HG02840 (cell line): Measurements from ENCODE around the gene AGTPBP1.
"Not testable (repeated sequence)": the region's sequence is repeated elsewhere in the genome, so short reads cannot be mapped to it uniquely, and the experiment has no call there.

Experiments
- ATAC-seq: cut with Tn5 transposase; IDR thresholded peaks from one replicate; pipeline ENCODE4 v1.9.1; 2021; ENCODE audit warnings: mild to moderate bottlenecking, moderate library complexity, moderate number of reproducible peaks; ENCODE audit not compliant: unreplicated experiment, low FRiP score

Gene AGTPBP1, protein sequence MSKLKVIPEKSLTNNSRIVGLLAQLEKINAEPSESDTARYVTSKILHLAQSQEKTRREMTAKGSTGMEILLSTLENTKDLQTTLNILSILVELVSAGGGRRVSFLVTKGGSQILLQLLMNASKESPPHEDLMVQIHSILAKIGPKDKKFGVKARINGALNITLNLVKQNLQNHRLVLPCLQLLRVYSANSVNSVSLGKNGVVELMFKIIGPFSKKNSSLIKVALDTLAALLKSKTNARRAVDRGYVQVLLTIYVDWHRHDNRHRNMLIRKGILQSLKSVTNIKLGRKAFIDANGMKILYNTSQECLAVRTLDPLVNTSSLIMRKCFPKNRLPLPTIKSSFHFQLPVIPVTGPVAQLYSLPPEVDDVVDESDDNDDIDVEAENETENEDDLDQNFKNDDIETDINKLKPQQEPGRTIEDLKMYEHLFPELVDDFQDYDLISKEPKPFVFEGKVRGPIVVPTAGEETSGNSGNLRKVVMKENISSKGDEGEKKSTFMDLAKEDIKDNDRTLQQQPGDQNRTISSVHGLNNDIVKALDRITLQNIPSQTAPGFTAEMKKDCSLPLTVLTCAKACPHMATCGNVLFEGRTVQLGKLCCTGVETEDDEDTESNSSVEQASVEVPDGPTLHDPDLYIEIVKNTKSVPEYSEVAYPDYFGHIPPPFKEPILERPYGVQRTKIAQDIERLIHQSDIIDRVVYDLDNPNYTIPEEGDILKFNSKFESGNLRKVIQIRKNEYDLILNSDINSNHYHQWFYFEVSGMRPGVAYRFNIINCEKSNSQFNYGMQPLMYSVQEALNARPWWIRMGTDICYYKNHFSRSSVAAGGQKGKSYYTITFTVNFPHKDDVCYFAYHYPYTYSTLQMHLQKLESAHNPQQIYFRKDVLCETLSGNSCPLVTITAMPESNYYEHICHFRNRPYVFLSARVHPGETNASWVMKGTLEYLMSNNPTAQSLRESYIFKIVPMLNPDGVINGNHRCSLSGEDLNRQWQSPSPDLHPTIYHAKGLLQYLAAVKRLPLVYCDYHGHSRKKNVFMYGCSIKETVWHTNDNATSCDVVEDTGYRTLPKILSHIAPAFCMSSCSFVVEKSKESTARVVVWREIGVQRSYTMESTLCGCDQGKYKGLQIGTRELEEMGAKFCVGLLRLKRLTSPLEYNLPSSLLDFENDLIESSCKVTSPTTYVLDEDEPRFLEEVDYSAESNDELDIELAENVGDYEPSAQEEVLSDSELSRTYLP

DNA sequence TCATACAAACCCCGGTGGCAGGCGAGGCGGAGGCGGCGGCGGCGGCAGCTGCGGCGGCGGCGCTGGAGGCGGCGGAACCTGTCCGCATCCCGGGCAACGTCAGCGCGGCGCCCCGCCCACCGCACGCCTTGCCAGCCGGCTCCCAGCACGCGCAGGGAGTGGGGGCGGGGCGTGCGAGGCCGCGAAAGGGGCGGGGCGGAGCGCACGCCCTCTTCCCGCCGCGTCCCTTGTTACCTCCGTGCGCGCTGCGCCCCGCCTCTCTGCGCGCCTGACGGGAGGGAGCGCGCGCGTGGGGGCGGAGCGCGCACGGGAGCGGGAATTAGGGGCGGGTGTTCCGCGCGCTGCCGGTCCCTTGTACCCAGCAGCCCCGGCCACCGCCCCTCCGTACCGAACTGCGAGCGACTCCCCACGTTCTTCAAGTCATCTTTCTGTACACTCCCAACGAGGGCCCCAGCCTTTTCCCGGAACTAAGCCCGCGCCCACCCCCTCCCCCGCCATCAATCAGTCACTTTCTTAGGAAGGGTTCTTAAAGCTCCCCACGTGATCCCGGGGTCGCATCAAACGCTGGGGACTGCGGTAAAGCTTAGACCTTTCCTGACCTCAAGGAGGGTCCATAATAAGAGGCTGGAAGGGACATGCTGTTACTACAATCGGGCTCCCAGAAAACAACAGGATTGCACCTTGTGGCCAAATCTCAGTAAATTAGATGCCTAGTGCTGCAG lies at the start of gene AGTPBP1:
Gene AGTPBP1 (minus strand): TSS at position 80 of the 722 bp plus-strand sequence. CDS start 29,421 bp downstream, outside the sequence.
- ATAC-seq, result peak; percentile 76

DNA sequence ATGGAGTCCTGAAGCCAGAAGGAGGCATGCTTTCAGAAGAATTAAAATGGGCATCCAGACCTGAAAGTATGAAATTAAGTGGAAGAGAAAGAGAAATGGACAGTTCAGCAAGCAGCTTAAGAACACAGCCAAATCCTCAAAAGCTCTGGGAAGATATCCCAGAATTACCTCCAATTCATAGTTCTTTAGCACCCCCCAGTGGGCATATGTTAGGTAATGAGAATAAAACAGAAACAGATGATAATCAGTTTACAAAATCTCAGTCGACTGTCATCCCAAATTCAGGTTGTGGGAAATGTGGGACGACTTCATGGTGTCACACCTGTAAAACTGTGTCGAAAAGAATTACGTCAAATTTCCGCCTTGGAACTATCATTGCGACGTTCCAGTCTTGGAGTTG lies 44.4 kb upstream of the AGTPBP1 start:
- ATAC-seq, result not testable (repeated sequence)

DNA sequence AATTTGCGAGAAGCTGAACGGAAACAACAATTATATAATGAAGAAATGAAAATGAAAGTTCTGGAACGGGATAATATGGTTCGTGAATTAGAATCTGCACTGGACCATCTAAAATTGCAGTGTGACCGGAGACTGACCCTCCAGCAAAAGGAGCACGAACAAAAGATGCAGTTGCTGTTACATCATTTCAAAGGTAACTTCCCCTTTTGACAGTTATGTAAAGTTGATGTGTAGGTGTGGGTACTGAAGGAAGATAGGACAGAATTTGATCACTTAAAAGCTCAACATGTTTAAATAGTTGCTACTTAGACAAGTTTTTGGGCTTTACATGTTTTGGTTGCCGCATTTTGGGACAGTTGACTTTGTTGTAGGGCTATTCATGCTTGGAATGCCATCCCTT lies 32.1 kb upstream of the AGTPBP1 start:
- not testable (repeated sequence) for ATAC-seq

- ATAC-seq, result not testable (repeated sequence)
Measured at GRCh38 chr9:85761802-85762201, 20.0 kb upstream of the AGTPBP1 start.

- ATAC-seq, result not testable (repeated sequence)
Measured at GRCh38 chr9:85757716-85758115, 16.0 kb upstream of the AGTPBP1 start.

- not testable (repeated sequence) for ATAC-seq
Measured at GRCh38 chr9:85756216-85756615, 14.5 kb upstream of the AGTPBP1 start.

DNA sequence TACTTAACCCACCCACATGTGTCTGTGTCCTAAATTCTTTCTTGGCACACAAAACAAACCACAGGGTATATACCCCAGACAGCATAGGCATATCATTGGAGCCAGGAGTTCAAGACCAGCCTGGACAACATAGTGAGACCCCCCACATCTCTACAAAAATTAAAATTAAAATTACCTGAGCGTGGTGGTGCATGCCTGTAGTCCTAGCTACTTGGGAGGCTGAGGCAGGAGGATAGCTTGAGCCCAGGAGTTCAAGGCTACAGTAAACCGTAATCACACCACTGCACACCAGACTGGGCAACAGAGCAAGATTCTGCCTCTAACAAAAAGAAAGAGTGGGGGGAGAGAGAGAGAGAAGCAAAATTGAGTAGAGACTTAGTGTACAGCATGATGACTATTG lies 4.6 kb upstream of the AGTPBP1 start:
- ATAC-seq, result no peak

- ATAC-seq, result no peak
Measured at GRCh38 chr9:85745203-85745602, 3.4 kb upstream of the AGTPBP1 start.

DNA sequence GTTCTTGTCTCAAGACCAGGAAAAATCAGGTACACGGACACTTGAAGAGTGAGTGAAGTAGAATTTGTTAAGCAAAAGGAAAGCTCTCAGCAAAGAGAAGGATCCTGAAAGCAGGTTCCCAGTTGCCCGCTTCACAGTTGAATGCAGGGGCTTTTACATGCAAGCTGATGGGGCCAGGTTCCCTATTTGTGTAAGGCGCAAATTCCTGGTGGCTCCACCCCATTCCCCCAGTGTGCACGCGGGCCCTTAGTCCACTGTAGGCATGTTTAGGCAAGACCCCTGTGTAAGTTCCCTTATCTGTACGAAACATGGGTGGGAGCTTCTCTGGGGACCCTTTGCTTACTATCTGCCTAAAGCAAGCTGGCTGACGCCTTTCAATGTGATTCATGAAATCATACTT lies 2.7 kb upstream of the AGTPBP1 start:
- ATAC-seq, result no peak

GRCh38 chr9:85743275-85744128 lies 1.7 kb upstream of the AGTPBP1 start:
- ATAC-seq, result no peak

DNA sequence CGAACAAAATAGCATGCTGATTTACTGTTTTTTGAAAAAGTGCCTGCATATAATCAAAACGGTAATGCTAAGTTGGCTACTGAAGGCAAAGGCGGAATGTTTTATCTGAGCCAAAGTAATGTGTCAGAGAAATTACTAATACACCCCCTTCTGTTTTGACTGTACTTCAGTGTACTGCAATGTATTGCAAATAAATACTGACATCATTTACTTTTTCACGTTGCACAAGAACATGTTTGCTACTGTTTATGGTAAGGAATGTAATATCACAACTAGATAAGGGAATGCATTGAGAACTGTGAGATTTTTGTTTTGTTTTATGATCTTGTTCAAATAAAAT lies 813 bp upstream of the AGTPBP1 start:
- ATAC-seq, result no peak

DNA sequence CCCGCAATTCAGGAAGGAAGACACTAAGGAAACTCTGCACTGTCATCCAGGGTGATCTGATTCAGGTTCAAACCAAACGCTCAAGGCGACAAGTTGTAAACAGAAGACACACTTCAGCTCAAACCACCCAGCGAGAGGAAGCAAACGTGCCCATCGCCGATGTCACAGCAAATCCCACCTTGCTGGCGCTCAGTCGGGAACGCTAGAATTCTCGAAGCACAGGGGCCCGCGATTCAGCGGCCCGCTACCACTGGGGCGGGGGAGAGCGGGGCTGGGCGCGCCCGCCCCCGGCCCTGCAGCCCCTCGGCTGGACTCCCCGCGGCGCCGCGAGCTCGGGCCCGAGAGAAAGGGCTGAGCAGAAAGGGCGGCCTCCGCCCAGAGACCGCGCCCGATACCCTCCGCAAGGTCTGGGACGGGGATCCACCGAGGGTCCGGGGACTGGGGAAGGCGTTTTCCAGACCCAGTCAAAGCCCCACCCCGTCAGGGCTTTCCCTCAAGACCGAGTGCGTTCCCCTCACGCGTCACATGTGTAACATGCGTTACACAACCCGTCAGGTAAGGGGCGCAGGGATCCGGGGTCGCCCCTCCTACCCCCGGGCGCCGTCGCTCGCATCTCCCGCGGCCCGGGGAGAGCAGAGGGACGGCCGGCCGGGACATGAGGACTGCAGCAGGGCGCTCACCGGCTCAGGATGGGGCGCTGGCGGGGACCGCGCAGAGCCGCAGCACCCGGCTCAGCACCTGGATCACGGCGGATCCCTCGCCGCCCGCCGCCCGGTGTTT lies 469 bp downstream of the AGTPBP1 start:
- peak; percentile 51 for ATAC-seq

DNA sequence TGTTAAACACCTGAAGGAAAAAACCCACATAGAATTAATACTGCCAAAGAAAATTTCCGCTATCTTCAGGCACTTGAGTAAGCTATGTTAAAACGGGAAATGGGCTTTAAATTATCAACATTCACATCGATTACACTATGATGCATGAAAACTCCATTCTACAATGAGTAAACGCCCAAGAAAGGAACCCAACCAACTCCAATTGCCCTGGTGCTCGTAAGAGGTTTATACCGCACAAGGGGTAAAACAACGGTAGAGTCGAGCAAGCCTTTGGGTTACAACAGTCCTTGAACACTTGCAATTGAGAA lies 1.0 kb downstream of the AGTPBP1 start:
- ATAC-seq, result no peak

- ATAC-seq, result no peak
Measured at GRCh38 chr9:85738509-85738908, 3.2 kb downstream of the AGTPBP1 start.

DNA sequence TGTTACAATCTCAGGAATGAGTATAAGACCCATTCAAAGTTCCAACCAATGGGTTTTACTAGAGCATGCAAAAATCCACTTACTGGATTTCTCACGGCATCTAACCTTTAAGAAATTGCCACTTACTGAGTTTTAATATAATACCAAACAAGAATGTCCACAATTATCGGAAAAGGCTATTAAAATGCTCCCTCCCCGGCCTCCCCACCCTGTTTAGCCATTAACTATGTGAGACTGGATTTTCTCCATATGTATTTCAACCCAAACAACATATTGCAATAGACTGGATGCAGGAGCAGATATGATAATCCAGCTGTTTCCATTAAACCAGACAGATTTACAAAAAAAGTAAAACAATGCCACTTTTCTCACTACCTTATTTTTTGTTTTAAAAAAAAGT lies 4.1 kb downstream of the AGTPBP1 start:
- no peak for ATAC-seq

GRCh38 chr9:85730916-85731630 lies 10.7 kb downstream of the AGTPBP1 start:
- no peak for ATAC-seq

GRCh38 chr9:85729882-85730281 lies 11.9 kb downstream of the AGTPBP1 start:
- ATAC-seq, result no peak

GRCh38 chr9:85727500-85727899 lies 14.3 kb downstream of the AGTPBP1 start:
- ATAC-seq, result no peak
